GM12878 (cell line): ENCODE results near the gene LGI2. TPM values are rescaled to one million over a fixed set of nuclear protein-coding genes. Genes with fewer than 3 reads are reported as not detected.

ENCODE experiments used
- ATAC-seq: fragments of 200-7000 bp; cut with Tn5 transposase; 3 replicates; pipeline ENCODE4 v1.9.1; 2020; ENCODE audit warnings: mild to moderate bottlenecking, moderate library complexity
- BruUV-seq: library from RNA; stranded (reverse); fragments of 400-500 nt; replicated peaks from 2 replicates; lab custom pipeline; 2021; lab: Mats Ljungman, UMichigan
- CTCF ChIA-PET: fragments of 300-600 bp; sonication (Branson Sonifier 250); formaldehyde crosslinking; extraction: SDS; loops from one replicate; lab custom pipeline; 2021; ENCODE audit warnings: inconsistent platforms; lab: Yijun Ruan, JAX
- POLR2A ChIA-PET: fragments of 350-600 bp; formaldehyde crosslinking; extraction: SDS; loops from one replicate; lab custom pipeline; 2021; ENCODE audit warnings: inconsistent platforms; lab: Charles Lee
- RAD21 ChIA-PET: fragments of 300-600 bp; sonication (Branson Sonifier 250); formaldehyde crosslinking; loops from one replicate; lab custom pipeline; 2023; ENCODE audit warnings: antibody characterized with exemption; ENCODE audit not compliant: unreplicated experiment; lab: Charles Lee
- SMC1A ChIA-PET: fragments of 300-600 bp; sonication (Branson Sonifier 250); formaldehyde crosslinking; loops from one replicate; lab custom pipeline; 2023; ENCODE audit not compliant: unreplicated experiment, uncharacterized antibody; lab: Charles Lee
- DNase-seq: peaks from one replicate; pipeline ENCODE4 v3.0.0-alpha.2; 2011; ENCODE audit warnings: low read depth, low spot score
- FAIRE-seq: peaks from 3 replicates; lab custom pipeline; 2011; peaks lifted over from hg19 to GRCh38; lab: Jason Lieb, UNC
- H2AFZ ChIP-seq: 2 replicates; pipeline ENCODE4 v1.6.0; 2011; ENCODE audit warnings: low read depth, low read length, control low read depth; ENCODE audit not compliant: control insufficient read depth
- H3K27ac ChIP-seq: 2 replicates; pipeline ENCODE4 v1.5.1; 2011; ENCODE audit warnings: control low read depth; ENCODE audit not compliant: control insufficient read depth, insufficient read depth
- H3K27me3 ChIP-seq, 2 experiments: replicated peaks in 1 of 2; 2 replicates each; pipeline versions ENCODE4 v1.6.0 to v1.6.1; 2011; ENCODE audit warnings: low read length in 1 of 2; ENCODE audit not compliant: control insufficient read depth in 2 of 2, insufficient read depth in 2 of 2
- H3K36me3 ChIP-seq, 2 experiments: 2 replicates each; pipeline ENCODE4 v1.5.1; 2011; ENCODE audit warnings: low read length in 1 of 2; ENCODE audit not compliant: control insufficient read depth in 2 of 2, insufficient read depth in 2 of 2
- H3K4me1 ChIP-seq: 2 replicates; pipeline ENCODE4 v1.6.1; 2011; ENCODE audit warnings: mild to moderate bottlenecking, low read length, moderate library complexity, mixed read lengths; ENCODE audit not compliant: control insufficient read depth, insufficient read depth
- H3K4me2 ChIP-seq: 2 replicates; pipeline ENCODE4 v1.6.0; 2011; ENCODE audit warnings: control low read depth; ENCODE audit not compliant: control insufficient read depth, insufficient read depth
- H3K4me3 ChIP-seq: fragments of 200-600 bp; sonication (generic); 2 replicates; pipeline ENCODE4 v1.5.1; 2016
- H3K79me2 ChIP-seq: 2 replicates; pipeline ENCODE4 v1.6.0; 2011; ENCODE audit warnings: low read length; ENCODE audit not compliant: control insufficient read depth, insufficient read depth
- H3K9ac ChIP-seq: 2 replicates; pipeline ENCODE4 v1.8.0; 2011; ENCODE audit warnings: low read length, control low read depth, mixed read lengths; ENCODE audit not compliant: control insufficient read depth, insufficient read depth
- H3K9me3 ChIP-seq: replicated peaks from 3 replicates; pipeline ENCODE4 v1.5.1; 2011; ENCODE audit warnings: mild to moderate bottlenecking, low read length; ENCODE audit not compliant: control insufficient read depth, insufficient read depth
- H4K20me1 ChIP-seq: 2 replicates; pipeline ENCODE4 v1.6.0; 2011; ENCODE audit not compliant: control insufficient read depth, insufficient read depth
- CREM ChIP-seq: IDR thresholded peaks from 2 replicates; pipeline ENCODE4 v1.6.1; 2014; ENCODE audit warnings: antibody characterized with exemption, low read depth
- CTCF ChIP-seq, 3 experiments: IDR thresholded peaks in 2 of 3; conservative IDR thresholded peaks in 1 of 3; 2 replicates each; pipeline ENCODE4 v1.5.1; 2011; ENCODE audit warnings: low read depth in 3 of 3, low read length in 3 of 3, mild to moderate bottlenecking in 3 of 3, control low read depth in 2 of 3, moderate library complexity in 2 of 3, inconsistent platforms in 1 of 3, mixed read lengths in 1 of 3; ENCODE audit not compliant: control insufficient read depth in 2 of 3, insufficient read depth in 1 of 3; ENCODE audit errors: extremely low read depth in 1 of 3
- IKZF2 ChIP-seq, 2 experiments: fragments of 450-650 bp; IDR thresholded peaks; 2 replicates each; pipeline ENCODE4 v1.6.1; 2017; ENCODE audit warnings: mild to moderate bottlenecking in 2 of 2, moderate library complexity in 2 of 2
- IRF4 ChIP-seq: IDR thresholded peaks from 2 replicates; pipeline ENCODE4 v1.6.1; 2011; ENCODE audit warnings: low read depth, low read length
- KDM1A ChIP-seq: fragments of 200-600 bp; sonication (generic); IDR thresholded peaks from 2 replicates; pipeline ENCODE4 v1.6.1; 2016; ENCODE audit warnings: borderline replicate concordance
- POLR2A ChIP-seq: IDR thresholded peaks from 2 replicates; pipeline ENCODE4 v1.6.1; 2011; ENCODE audit warnings: low read depth, mild to moderate bottlenecking, low read length
- WGBS: methylation state at CpG from one replicate; pipeline ENCODE4 v1.1.6; 2016; ENCODE audit warnings: low lambda C conversion rate; ENCODE audit not compliant: insufficient replicate concordance, insufficient coverage; ENCODE audit errors: missing lambda C conversion rate; 5-methylcytosine and 5-hydroxymethylcytosine counted together
- in situ Hi-C: fragments of 300-500 bp; cut with MboI; formaldehyde crosslinking; loops from 9 replicates; pipeline ENCODE4 v1.14.3; 2018; ENCODE audit warnings: mixed read lengths
- intact Hi-C: fragments of 100-400 bp; cut with micrococcal nuclease; formaldehyde crosslinking; loops from one replicate; pipeline ENCODE4 v1.14.2; 2022; ENCODE audit not compliant: unreplicated experiment
- polyA plus RNA-seq, 11 experiments: library from polyadenylated mRNA; depleted of rRNA in 4 of 11; unstranded in 6 of 11; stranded (reverse) in 5 of 11; fragments of >200 nt; fragmentation: Nextera tagmentation in 4 of 11; fragmentation: Illumina TruSeq in 1 of 11; extraction: Ambion mirVana in 4 of 11; extraction: Trizol in 1 of 11; gene quantifications; 1 replicate in 1 of 11; 2 replicates in 10 of 11; pipeline versions ENCODE4 v1.2.1 to v1.2.3, GENCODE V29; 2011 to 2016; ENCODE audit warnings: inconsistent platforms in 2 of 11, missing spikeins in 2 of 11, low read depth in 1 of 11
- total RNA-seq, 4 experiments: library from RNA; depleted of rRNA in 3 of 4; stranded (reverse); fragments of >200 nt in 3 of 4; fragmentation: Illumina TruSeq in 1 of 4; extraction: Trizol in 1 of 4; gene quantifications; 2 replicates each; pipeline versions ENCODE4 v1.2.1 to v1.2.3, GENCODE V29; 2013 to 2021

LGI2 gene
- total and polyA plus RNA-seq, 10 of the 15 experiments (the other 5 are each of a cell fraction or from before 2014, with no cell fraction given): not detected

GRCh38 chr4:24973404-24973746 lies 57.4 kb downstream of the LGI2 start:
- no peak for ATAC-seq
- H3K36me3 ChIP-seq: no peaks in the 10 kb centered on the region
- no peaks in the 10 kb centered on the region for H3K27me3 ChIP-seq
- in situ Hi-C loops: no loop called here
- no peak overlapping the region for H3K4me3 ChIP-seq
- H3K4me2 ChIP-seq: no peak overlapping the region
- RAD21 ChIA-PET: no interaction called here
- no peak for FAIRE-seq
- H2AFZ ChIP-seq: no peak overlapping the region
- H3K27ac ChIP-seq: no peak overlapping the region
- intact Hi-C loops: no loop called here
- POLR2A ChIA-PET: no interaction called here
- no peak for DNase-seq
- SMC1A ChIA-PET: no interaction called here
- H3K4me1 ChIP-seq: no peaks in the 10 kb centered on the region
- H3K79me2 ChIP-seq: no peaks in the 10 kb centered on the region
- no TSS peak for BruUV-seq
- H3K9ac ChIP-seq: no peak overlapping the region
- 6% methylated on average over 3 of the region's 3 CpGs for whole genome bisulfite sequencing
- TF ChIP-seq CTCF (IDR thresholded peaks at IDR 0.05 in 2 of 3, conservative IDR thresholded peaks at IDR 0.05 in 1 of 3; ENCODE audit: control insufficient read depth in 2 of 3, extremely low read depth in 1 of 3, insufficient read depth in 1 of 3, low read depth in 3 of 3, low read length in 3 of 3) (no peak), IKZF2 (IDR thresholded peaks at IDR 0.05) (no peak), KDM1A (no peak), POLR2A (no peak)
- no peaks in the 10 kb centered on the region for H3K9me3 ChIP-seq
- CTCF ChIA-PET: interaction anchor here (0.6 kb wide), 1 partner anchor 449 kb away, joined by 3 read pairs; no protein-coding TSS in a partner anchor
- no peaks in the 10 kb centered on the region for H4K20me1 ChIP-seq

- TF ChIP-seq IRF4 (no peak), CREM (no peak)
- in situ Hi-C loops (no loop called here), intact Hi-C loops (no loop called here)
- ATAC-seq (no peak), DNase-seq (no peak), FAIRE-seq (no peak)
- 30% methylated on average over 7 of the region's 7 CpGs for WGBS
- Histone ChIP-seq H3K27ac (no peak overlapping the region), H3K4me2 (no peak overlapping the region), H3K4me3 (no peak overlapping the region), H3K4me1 (no peaks in the 10 kb centered on the region), H3K9ac (no peak overlapping the region), H2AFZ (no peak overlapping the region), H3K79me2 (no peaks in the 10 kb centered on the region), H4K20me1 (no peaks in the 10 kb centered on the region), H3K9me3 (no peaks in the 10 kb centered on the region; the same call in 2 of the 3 replicates), H3K36me3 (no peaks in the 10 kb centered on the region), H3K27me3 (no peaks in the 10 kb centered on the region)
- ChIA-PET CTCF (no interaction called here), RAD21 (no interaction called here), POLR2A (no interaction called here), SMC1A (no interaction called here)
- BruUV-seq: no TSS peak
These were observed 59.6 kb downstream of the LGI2 start for GRCh38 chr4:24971192-24971591.
